NCI-H1092 treated with DMSO at 0.1 percent for 48 hours (cell line): ENCODE results near the gene BDNF.
A peak's percentile ranks its signal among the peaks of the same experiment; 100 is the strongest.

ENCODE experiments used
- DNase-seq: peaks from one replicate; lab custom pipeline; 2025; lab: John Stamatoyannopoulos, UW

The BDNF gene

GRCh38 chr11:27705873-27706820 lies 5.9 kb upstream of the BDNF start:
- peak; percentile 7 for DNase-seq

DNA sequence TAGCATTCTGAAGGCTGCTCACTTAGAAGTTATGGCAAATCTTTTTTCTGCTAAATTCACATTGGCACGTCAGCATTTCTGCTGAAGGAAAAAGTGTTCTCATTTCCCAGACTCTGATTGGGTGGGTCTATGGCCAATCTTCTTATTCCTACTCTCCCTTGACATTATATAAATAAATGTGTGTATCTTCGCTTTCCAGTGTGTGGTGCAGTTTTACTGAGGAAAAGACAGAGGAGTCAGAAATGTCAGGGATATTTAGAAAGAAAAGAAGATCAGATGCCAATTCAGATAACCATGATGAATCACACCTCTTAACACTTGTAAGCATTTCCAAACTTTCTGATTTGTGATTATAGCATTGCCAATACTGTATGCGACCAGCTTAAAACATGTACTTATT lies 3.2 kb upstream of the BDNF start:
- no peak for DNase-seq

- DNase-seq = no peak
These were observed 2.6 kb upstream of the BDNF start for GRCh38 chr11:27702811-27703210.

- DNase-seq = peak; percentile 38
These were observed 1.3 kb upstream of the BDNF start for GRCh38 chr11:27701355-27702105.

DNA sequence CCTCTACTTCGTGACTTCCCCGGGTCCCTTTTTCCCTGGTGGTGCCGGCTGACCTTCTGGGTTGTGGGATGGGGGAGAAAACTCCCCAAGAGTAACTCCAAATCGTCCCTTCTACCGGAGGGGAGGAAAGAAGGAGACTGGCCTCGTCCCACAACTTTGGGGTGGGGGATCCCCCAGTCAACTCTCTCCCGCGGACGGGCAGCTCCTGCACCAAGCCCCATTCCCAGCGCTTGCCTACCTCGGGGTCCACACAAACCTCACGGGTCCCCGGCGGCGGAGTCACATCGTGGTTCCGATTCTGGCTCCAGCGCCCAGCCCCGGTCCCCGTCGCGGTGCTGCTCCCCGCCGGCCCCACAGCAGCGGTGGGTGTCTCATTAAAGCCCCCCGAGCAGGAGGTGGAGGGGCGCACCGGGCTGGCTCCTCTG lies 317 bp downstream of the BDNF start:
- DNase-seq = no peak

- no peak for DNase-seq
These were observed 871 bp downstream of the BDNF start for GRCh38 chr11:27699242-27699925.

DNA sequence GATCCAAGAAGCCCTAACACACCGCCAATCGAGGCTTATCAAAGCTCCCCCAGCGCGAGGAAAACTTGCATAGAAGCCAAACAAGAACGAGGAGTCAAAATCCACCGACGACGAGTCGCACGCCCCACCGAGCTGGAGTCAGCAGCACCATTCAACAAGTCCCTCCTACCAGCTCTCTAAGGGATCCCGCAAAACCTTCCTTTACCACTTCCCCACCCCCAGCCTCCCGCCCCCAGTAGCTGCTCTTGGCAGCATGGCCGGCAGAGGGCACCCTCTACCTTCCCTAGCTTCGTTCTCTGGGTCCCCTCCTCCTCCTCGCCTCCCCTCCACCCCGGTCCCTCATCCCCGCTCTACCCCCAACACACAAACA lies 1.4 kb downstream of the BDNF start:
- DNase-seq = peak; percentile 54

GRCh38 chr11:27697679-27698275 lies 2.5 kb downstream of the BDNF start:
- no peak for DNase-seq

GRCh38 chr11:27696961-27697360 lies 3.3 kb downstream of the BDNF start:
- no peak for DNase-seq

GRCh38 chr11:27696115-27696514 lies 4.1 kb downstream of the BDNF start:
- DNase-seq = no peak

- DNase-seq = peak; percentile 29
These were observed 5.3 kb downstream of the BDNF start for GRCh38 chr11:27694992-27695391.

- DNase-seq = no peak
These were observed 6.9 kb downstream of the BDNF start for GRCh38 chr11:27693398-27693797.

DNA sequence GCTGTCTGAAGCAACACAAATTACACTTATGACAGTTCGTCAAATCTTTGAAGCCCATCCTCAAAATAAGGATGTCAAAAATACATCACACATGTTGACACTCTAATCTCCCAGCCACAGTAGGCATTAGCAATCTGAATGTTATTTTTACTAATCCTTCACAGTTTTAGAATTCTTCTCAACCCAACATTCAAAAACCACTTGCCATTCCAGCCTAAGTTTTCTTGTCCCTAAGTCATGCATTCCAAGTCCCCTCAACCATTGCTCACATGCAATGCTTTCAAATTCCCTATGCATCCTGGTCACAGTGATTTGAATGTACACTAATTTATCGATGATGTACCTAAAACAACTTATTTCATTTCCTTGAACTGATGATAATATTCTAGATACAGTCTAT lies 7.5 kb downstream of the BDNF start:
- DNase-seq = no peak

DNA sequence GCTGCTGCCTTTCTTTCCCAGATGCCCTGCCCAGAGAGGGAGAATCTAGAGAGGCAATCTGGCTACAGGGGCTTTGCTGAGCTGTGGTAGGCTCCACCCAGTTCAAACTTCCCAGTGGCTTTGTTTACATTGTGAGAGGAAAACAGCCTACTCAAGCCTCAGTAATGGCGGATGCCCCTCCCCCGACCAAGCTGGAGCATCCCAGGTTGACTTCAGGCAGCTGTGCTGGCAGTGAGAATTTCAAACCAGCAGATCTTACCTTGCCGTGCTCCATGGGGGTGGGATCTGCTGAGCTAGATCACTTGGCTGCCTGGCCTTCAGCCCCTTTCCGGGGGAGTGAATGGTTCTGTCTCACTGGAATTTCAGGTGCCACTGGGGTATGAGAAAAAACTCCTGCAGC lies 12.2 kb downstream of the BDNF start:
- no peak for DNase-seq

DNA sequence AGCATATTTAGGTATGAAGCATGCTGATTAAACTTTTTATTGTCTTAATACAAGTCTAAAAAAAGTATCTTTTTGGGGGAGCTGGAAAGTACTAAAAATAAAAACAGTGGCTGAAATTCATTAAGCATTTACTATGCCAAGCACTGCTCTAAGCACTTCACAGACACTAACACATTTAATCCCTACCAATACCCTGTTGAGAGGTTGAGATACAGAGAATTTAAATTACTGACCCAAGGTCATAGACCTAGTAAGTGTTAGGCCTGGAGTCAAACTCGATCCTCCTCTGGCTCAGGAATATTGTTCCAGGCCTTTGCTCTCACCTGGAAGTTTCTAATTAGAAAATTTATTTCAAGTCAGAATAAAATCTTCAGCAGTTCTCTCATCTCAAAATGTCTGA lies 18.6 kb downstream of the BDNF start:
- DNase-seq = no peak

- DNase-seq = no peak
These were observed 20.9 kb downstream of the BDNF start for GRCh38 chr11:27679136-27680015.

DNA sequence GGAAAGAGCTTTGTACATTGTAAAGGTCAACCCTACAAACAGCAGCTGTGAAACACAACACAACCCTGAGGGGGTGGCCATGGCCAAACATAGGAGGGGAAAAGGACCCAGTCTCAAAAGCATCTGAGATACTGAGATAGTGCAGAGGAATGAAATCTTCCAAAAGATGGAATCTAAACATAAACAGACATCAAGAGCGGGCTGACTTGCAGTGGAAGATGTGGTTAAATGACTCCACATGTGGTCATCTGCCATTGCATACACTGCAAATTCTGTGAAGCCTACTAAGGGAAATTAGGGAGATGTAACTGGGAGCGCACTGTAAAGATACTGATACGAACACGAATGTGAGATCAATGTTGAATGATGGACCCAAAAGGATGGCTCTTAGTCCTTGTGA lies 22.0 kb downstream of the BDNF start:
- DNase-seq = no peak

DNA sequence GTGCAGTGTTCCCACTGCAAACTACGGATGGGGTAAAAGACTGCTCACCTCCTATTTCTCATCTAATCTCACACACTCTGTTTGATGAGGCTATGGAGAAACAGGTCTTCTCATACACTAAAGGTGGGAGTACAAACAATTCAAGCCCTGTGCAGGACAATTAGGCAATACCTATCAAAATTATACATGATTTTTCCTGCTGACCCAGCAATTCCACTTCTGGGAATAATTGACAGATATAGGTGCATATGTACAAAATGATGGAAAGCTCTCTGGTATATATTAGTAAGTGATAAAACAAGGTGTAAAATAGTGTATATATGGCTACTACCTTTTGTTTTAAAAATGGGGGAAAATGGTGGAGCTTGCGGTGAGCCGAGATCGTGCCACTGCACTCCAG lies 23.1 kb downstream of the BDNF start:
- DNase-seq = no peak

DNA sequence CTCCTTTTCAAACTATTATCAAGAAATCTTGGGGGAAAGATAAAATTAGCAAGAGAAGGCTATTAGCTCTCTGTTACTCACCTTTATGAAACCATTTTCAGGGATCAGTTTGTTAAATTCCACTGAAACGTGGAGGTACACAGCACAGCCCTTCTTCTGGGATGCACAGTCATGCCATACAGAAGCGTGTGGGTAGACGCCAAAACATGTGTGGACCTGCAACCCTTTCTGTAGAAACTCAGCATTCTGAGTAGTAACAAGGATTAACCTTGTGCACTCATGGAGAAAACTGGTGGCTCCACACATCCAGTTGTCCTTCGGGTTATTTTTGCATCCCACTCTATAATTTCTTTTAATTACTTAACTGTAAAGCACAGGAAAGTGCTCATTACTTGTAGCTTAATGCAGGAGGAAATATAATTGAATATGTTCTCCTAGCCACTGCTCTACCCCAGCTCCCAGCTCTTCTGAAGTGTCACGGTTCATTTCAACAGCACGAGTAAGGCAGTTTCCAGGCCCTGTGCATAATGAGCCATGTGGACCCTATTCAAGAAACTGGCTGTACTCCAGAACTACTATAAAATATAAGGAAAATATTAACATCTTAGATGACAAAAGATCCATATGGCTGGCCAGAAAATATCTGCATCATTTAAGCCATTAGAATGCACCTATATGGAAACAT lies 26.1 kb downstream of the BDNF start:
- DNase-seq = no peak

DNA sequence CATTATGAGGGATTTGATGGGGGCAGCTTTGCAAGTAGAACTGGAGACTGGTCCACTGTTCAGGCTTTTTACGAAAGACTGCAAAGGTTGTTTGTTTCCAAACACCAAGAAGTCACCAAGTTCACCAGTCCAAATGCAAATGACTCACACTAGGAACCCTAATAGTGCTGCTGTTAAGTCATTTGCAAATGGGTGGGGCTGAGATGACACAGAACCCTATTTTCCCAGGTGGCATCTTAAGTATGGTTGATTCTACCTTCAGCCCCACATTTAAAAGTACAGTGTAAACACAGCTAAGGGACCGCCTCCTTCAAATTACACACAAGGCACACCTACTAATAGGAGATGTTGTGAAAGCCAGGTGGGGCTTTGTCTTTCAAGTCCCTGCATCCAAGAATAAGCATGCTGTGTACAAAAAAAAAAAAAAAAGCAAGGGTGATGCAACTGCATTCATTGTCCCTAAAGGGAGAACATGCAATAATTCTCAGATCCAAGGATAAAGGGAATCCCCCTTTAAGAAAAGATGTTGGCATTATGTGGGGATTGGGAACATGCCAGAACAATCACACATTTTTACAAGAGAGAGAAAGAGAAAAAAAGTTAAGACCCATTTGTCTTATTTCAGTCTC lies 27.3 kb downstream of the BDNF start:
- DNase-seq = no peak
